Measurements from ENCODE around the gene CTNND2.

CTNND2 gene

GRCh38 chr5:11292648-11293356, 611.4 kb downstream of the CTNND2 start:
- TF ChIP-seq EZH2phosphoT487 (IDR thresholded peaks at IDR 0.05; ENCODE audit: borderline replicate concordance, low read length) (no peak), CTCF (IDR thresholded peaks at IDR 0.05; ENCODE audit: low read depth, low read length, poor library complexity, severe bottlenecking) (no peak)
- H3K4me1 ChIP-seq (ENCODE audit: control insufficient read depth, low read length) = no peaks in the 10 kb centered on the region
- no peak overlapping the region for H3K4me2 ChIP-seq (ENCODE audit: low read length)
- no peaks in the 10 kb centered on the region for H3K36me3 ChIP-seq (ENCODE audit: control insufficient read depth, low read length)
- no peaks in the 10 kb centered on the region for H3K9me3 ChIP-seq (ENCODE audit: control insufficient read depth, insufficient read depth, low read length)
- no peak overlapping the region for H3K27ac ChIP-seq (ENCODE audit: low read depth, low read length)
- H3K27me3 ChIP-seq (ENCODE audit: control insufficient read depth, low read length) = peaks cover 5% of the 10 kb centered on the region; the same call in 1 of the 2 replicates
- no peaks in the 10 kb centered on the region for H3K9me2 ChIP-seq (replicated peaks; ENCODE audit: control insufficient read depth, low read length)
- no peak overlapping the region for H3K4me3 ChIP-seq (ENCODE audit: low read length)
- no peaks in the 10 kb centered on the region for H3K79me2 ChIP-seq (ENCODE audit: control insufficient read depth, low read length)
- H3F3A ChIP-seq (ENCODE audit: control insufficient read depth, insufficient read depth) = no peaks in the 10 kb centered on the region
- no peaks in the 10 kb centered on the region for H4K20me1 ChIP-seq (ENCODE audit: control insufficient read depth, insufficient read depth, low read depth, low read length)

GRCh38 chr5:11289733-11290132, 614.5 kb downstream of the CTNND2 start:
- Histone ChIP-seq H3K4me1 (ENCODE audit: control insufficient read depth, low read length) (no peaks in the 10 kb centered on the region), H3K36me3 (ENCODE audit: control insufficient read depth, low read length) (no peaks in the 10 kb centered on the region), H3K79me2 (ENCODE audit: control insufficient read depth, low read length) (no peaks in the 10 kb centered on the region), H3K9me2 (replicated peaks; ENCODE audit: control insufficient read depth, low read length) (no peaks in the 10 kb centered on the region), H3K9me3 (ENCODE audit: control insufficient read depth, insufficient read depth, low read length) (no peaks in the 10 kb centered on the region), H4K20me1 (ENCODE audit: control insufficient read depth, insufficient read depth, low read depth, low read length) (no peaks in the 10 kb centered on the region), H3K27ac (ENCODE audit: low read depth, low read length) (no peak overlapping the region), H3K27me3 (ENCODE audit: control insufficient read depth, low read length) (peaks cover 5% of the 10 kb centered on the region; the same call in 1 of the 2 replicates), H3K4me2 (ENCODE audit: low read length) (no peak overlapping the region), H3K4me3 (ENCODE audit: low read length) (no peak overlapping the region), H3F3A (ENCODE audit: control insufficient read depth, insufficient read depth) (no peaks in the 10 kb centered on the region)
- TF ChIP-seq EZH2phosphoT487 (IDR thresholded peaks at IDR 0.05; ENCODE audit: borderline replicate concordance, low read length) (no peak), CTCF (IDR thresholded peaks at IDR 0.05; ENCODE audit: low read depth, low read length, poor library complexity, severe bottlenecking) (no peak)

GRCh38 chr5:11289208-11289607, 615.0 kb downstream of the CTNND2 start:
- no peaks in the 10 kb centered on the region for H3K36me3 ChIP-seq (ENCODE audit: control insufficient read depth, low read length)
- H3K9me2 ChIP-seq (replicated peaks; ENCODE audit: control insufficient read depth, low read length) = no peaks in the 10 kb centered on the region
- H3K27me3 ChIP-seq (ENCODE audit: control insufficient read depth, low read length) = peaks cover 5% of the 10 kb centered on the region; the same call in 1 of the 2 replicates
- no peak for TF ChIP-seq CTCF (IDR thresholded peaks at IDR 0.05; ENCODE audit: low read depth, low read length, poor library complexity, severe bottlenecking)
- H3K4me2 ChIP-seq (ENCODE audit: low read length) = no peak overlapping the region
- H3K4me1 ChIP-seq (ENCODE audit: control insufficient read depth, low read length) = no peaks in the 10 kb centered on the region
- no peaks in the 10 kb centered on the region for H3K9me3 ChIP-seq (ENCODE audit: control insufficient read depth, insufficient read depth, low read length)
- no peaks in the 10 kb centered on the region for H3K79me2 ChIP-seq (ENCODE audit: control insufficient read depth, low read length)
- no peaks in the 10 kb centered on the region for H3F3A ChIP-seq (ENCODE audit: control insufficient read depth, insufficient read depth)
- H3K27ac ChIP-seq (ENCODE audit: low read depth, low read length) = no peak overlapping the region
- no peaks in the 10 kb centered on the region for H4K20me1 ChIP-seq (ENCODE audit: control insufficient read depth, insufficient read depth, low read depth, low read length)
- no peak overlapping the region for H3K4me3 ChIP-seq (ENCODE audit: low read length)

All from DOHH2 (cell line).